Posterior vena cava (tissue), 2 donors: ENCODE measurements around the gene PLEKHA7. TPM values are rescaled to one million over a fixed set of nuclear protein-coding genes. Genes with fewer than 3 reads are reported as not detected.
"Not testable (repeated sequence)": the region's sequence is repeated elsewhere in the genome, so short reads cannot be mapped to it uniquely, and the experiment has no call there.

Experiments
- DNase-seq: peaks from one replicate; pipeline ENCODE4 v3.0.0-alpha.2; 2020; ENCODE audit warnings: low spot score
- intact Hi-C, 2 donors: fragments of 100-400 bp; cut with DNase I; formaldehyde crosslinking; loops; one replicate each; pipeline versions ENCODE4 v1.14.1 to v1.14.2; 2022 to 2023
- long read RNA-seq, 2 donors: library from polyadenylated mRNA; unstranded; transcript quantifications; one replicate each; pipeline ENCODE4 v2.0.0, GENCODE V29; 2020 to 2021
- total RNA-seq, 2 donors: library from RNA; stranded (reverse); fragmentation: NEBNext Ultra II Directional; extraction: Animal tissue kit (Norgen Biotek cat#: 25700); gene quantifications; one replicate each; pipeline ENCODE4 v1.2.1, GENCODE V29; 2021
- donor health status: DM: yes; HTN: yes; CAD: no.
- donor health status: DM: yes; HTN: yes; CAD: no.

The PLEKHA7 gene, protein sequence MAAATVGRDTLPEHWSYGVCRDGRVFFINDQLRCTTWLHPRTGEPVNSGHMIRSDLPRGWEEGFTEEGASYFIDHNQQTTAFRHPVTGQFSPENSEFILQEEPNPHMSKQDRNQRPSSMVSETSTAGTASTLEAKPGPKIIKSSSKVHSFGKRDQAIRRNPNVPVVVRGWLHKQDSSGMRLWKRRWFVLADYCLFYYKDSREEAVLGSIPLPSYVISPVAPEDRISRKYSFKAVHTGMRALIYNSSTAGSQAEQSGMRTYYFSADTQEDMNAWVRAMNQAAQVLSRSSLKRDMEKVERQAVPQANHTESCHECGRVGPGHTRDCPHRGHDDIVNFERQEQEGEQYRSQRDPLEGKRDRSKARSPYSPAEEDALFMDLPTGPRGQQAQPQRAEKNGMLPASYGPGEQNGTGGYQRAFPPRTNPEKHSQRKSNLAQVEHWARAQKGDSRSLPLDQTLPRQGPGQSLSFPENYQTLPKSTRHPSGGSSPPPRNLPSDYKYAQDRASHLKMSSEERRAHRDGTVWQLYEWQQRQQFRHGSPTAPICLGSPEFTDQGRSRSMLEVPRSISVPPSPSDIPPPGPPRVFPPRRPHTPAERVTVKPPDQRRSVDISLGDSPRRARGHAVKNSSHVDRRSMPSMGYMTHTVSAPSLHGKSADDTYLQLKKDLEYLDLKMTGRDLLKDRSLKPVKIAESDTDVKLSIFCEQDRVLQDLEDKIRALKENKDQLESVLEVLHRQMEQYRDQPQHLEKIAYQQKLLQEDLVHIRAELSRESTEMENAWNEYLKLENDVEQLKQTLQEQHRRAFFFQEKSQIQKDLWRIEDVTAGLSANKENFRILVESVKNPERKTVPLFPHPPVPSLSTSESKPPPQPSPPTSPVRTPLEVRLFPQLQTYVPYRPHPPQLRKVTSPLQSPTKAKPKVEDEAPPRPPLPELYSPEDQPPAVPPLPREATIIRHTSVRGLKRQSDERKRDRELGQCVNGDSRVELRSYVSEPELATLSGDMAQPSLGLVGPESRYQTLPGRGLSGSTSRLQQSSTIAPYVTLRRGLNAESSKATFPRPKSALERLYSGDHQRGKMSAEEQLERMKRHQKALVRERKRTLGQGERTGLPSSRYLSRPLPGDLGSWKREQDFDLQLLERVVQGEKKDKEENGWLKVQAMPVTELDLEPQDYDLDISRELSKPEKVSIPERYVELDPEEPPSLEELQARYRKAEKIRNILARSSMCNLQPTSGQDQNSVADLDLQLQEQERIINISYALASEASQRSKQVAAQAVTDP
- total RNA-seq = 10 to 100 TPM in 1 of 2 donors, 1 to 10 TPM in 1; 9.0 to 10.7 TPM
- long read RNA-seq, donor 1, partial matches to known transcripts = 1 of 6 reads
- long read RNA-seq, donor 1, other reads (novel, unspliced or antisense) = 5 of 6 reads
- long read RNA-seq, donor 2, partial matches to known transcripts = 3 of 4 reads
- long read RNA-seq, donor 2, other reads (novel, unspliced or antisense) = 0 of 4 reads

DNA sequence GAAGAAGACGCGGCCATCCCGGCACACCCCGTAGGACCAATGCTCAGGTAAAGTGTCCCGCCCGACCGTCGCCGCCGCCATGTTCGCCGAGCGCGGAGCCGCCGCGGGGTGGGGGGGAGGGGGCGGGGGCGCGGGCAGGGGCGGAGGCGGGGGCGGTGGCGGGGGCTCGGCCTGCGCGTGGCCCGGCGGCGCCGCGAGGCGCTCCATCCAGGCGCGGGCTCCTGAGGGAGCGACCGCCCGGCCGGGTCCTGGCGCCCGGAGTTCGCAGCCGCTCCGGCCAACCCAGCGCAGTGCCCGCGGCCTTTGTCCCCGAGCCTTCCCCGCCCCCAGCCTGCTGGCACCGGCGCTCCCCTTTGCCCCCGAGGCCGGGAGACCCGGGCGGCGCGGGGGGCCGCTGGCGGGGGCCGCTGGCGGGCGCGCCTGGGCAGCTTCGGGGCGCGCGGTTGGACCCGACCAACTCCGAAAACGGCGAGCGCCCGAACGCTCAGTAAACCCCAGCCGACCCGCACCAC lies at the start of gene PLEKHA7:
Gene PLEKHA7 (minus strand): TSS at position 94 of the 512 bp plus-strand sequence. CDS start 13 bp downstream, at position 81.
- no peak for DNase-seq
- intact Hi-C loops = no loop called here

GRCh38 chr11:17063171-17064002 lies 49.2 kb upstream of the PLEKHA7 start:
- DNase-seq = peak; percentile 89
- intact Hi-C loops = loop anchor here in 1 of 2 donors (10.0 kb wide), 1 partner anchor 139 kb away; no protein-coding TSS in a partner anchor

- intact Hi-C loops = not testable (repeated sequence)
Measured at GRCh38 chr11:17051146-17051545, 36.9 kb upstream of the PLEKHA7 start.

DNA sequence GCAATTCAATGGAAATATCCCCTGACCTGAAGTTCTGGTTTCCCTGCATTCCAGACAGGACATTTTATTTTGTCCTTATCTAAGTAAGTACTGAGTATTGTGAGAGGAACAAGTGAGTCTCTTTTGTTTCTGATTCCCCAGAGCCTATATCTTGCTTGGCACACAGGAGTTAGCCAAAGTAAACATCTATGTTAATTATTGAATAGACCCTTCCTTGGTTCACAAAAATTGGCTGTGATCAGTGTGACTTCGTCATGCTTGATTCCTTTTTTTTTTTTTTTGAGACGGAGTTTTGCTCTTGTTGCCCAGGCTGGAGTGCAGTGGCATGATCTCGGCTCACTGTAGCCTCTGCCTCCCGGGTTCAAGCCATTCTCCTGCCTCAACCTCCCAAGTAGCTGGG lies 34.3 kb upstream of the PLEKHA7 start:
- DNase-seq, intact Hi-C loops: not testable (repeated sequence)

More at GRCh38 chr11:17051146-17051545, 36.9 kb upstream of the PLEKHA7 start:
- not testable (repeated sequence) for DNase-seq

GRCh38 chr11:17046690-17047089 lies 32.5 kb upstream of the PLEKHA7 start:
- intact Hi-C loops = no loop called here
- no peak for DNase-seq

- no peak for DNase-seq
- intact Hi-C loops = no loop called here
Measured at GRCh38 chr11:17036666-17037658, 22.7 kb upstream of the PLEKHA7 start.

DNA sequence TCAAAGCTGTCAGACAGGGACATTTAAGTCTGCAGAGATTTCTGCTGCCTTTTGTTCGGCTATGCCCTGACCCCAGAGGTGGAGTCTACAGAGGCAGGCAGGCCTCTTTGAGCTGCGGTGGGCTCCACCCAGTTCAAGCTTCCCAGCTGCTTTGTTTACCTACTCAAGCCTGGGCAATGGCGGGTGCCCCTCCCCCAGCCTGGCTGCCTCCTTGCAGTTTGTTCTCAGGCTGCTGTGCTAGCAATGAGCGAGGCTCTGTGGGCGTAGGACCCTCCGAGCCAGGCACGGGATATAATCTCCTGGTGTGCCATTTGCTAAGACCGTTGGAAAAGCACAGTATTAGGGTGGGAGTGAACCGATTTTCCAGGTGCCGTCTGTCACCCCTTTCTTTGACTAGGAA lies 19.8 kb upstream of the PLEKHA7 start:
- DNase-seq, intact Hi-C loops: not testable (repeated sequence)

GRCh38 chr11:17026487-17027082 lies 12.4 kb upstream of the PLEKHA7 start:
- intact Hi-C loops = no loop called here
- no peak for DNase-seq

DNA sequence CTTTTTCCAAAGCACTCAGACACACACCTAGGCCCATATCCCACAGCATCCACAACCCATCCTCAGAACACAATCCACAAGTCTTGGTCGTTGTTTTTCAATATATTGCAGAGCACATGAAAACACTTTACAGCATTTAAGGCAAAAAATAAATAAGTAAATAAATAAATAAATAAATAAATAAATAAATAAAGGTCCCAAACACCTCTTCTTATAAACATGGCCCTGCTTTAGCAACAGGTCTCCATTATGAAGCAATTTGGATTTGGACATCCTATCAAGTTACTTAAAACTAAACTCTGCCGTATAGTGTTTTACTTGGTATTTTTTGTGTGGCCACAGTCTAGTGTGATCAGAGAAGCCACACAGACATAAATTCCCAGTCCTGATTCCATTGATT lies 10.7 kb upstream of the PLEKHA7 start:
- intact Hi-C loops = no loop called here
- DNase-seq = no peak

DNA sequence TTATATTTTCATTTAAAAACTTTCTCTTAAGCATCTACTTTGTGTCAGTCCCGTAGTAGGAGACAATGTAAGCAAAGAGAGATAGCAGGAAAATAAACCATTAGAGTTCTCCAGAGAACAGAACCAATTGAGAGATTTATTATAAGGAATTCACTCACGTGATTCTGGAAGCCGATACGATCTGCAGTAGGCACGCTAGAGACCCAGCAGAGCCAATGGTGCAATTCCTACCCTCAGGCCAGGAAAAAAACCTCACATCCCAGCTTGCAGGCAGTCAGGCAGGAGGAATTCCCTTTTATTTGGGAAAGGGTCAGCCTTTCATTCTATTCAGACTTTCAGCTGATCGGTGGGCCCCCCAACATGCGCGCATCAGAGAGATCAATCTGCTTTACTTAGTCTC lies 7.3 kb upstream of the PLEKHA7 start:
- intact Hi-C loops = no loop called here
- no peak for DNase-seq

- intact Hi-C loops = no loop called here
Measured at GRCh38 chr11:17020831-17021230, 6.6 kb upstream of the PLEKHA7 start.

DNA sequence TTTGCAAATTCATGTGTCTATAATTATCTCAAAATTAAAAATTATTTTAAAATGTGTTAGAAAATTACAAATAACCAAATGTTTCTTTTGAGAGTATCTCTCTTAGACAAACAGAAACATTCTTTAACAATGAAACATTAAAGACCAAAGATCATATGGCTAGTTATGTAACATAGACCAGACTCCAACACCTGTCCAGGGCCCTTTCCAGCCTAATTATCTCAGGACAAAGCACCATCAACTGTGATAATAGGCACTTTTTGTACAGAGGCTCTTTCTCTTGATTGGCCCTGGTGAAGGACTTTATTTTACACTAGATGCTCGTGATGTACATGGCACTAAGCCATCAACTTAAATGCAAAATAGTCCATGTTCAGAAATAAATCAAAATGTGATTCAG lies 5.0 kb upstream of the PLEKHA7 start:
- no peak for DNase-seq
- intact Hi-C loops = no loop called here

More at GRCh38 chr11:17020831-17021230, 6.6 kb upstream of the PLEKHA7 start:
- no peak for DNase-seq

- intact Hi-C loops = no loop called here
- no peak for DNase-seq
Measured at GRCh38 chr11:17015627-17016126, 1.5 kb upstream of the PLEKHA7 start.

- intact Hi-C loops = no loop called here
- no peak for DNase-seq
Measured at GRCh38 chr11:17014833-17015626, 816 bp upstream of the PLEKHA7 start.

DNA sequence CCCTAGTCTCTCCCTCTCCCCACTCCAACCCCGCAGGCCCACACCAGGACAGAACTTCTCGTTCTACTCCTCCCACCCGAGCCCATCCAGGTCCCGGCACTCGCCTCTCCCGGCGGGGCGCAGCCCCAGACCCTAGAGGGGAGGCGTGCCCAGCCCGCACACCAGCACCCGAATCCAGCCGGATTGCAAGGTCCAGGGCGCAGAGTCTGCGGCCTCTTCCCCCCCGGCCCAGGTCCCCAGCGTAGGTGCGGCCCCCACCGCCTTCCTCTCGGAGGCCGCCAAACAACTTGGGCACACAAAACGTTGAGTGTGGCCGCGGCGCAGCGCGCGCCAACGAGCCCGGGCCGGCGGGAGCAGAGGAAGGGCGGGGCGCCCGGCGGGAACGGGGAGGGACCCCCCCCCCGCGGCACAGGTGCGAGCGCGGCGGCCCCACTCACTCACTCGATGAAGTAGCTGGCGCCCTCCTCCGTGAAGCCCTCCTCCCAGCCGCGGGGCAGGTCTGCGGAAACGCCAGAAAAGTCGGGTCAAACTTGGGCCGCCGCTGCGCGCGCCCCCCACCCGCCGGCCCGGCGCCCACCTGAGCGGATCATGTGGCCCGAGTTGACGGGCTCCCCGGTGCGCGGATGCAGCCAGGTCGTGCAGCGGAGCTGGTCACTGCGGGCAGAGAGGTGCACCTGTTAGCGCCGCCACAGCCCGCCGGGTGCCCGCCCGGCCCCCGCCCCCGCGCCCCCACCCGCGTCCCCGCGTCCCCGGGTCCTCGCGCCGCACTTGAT lies 480 bp downstream of the PLEKHA7 start:
- no peak for DNase-seq
- intact Hi-C loops = no loop called here
